GM12891 (cell line): Measurements from ENCODE around the gene GIT1.

Source experiments
- PAX5 ChIP-seq: IDR thresholded peaks from 2 replicates; pipeline ENCODE4 v1.6.1; 2011; ENCODE audit warnings: low read length, moderate library complexity, mild to moderate bottlenecking; ENCODE audit not compliant: insufficient read depth, severe bottlenecking
- POLR2A ChIP-seq: IDR thresholded peaks from 2 replicates; pipeline ENCODE4 v1.6.1; 2011; ENCODE audit warnings: low read depth, low read length, control low read depth
- POLR2AphosphoS5 ChIP-seq: IDR thresholded peaks from 2 replicates; pipeline ENCODE4 v1.6.1; 2011; ENCODE audit warnings: low read depth, low read length, control low read depth
- SPI1 ChIP-seq: IDR thresholded peaks from 2 replicates; pipeline ENCODE4 v1.6.1; 2011; ENCODE audit warnings: low read depth, low read length, control low read depth
- TAF1 ChIP-seq: IDR thresholded peaks from 2 replicates; pipeline ENCODE4 v1.6.1; 2011; ENCODE audit warnings: low read depth, low read length, control low read depth

- TF ChIP-seq POLR2A (no peak), SPI1 (peak; percentile 75), POLR2AphosphoS5 (no peak), TAF1 (no peak), PAX5 (no peak)
Observed at GRCh38 chr17:29557739-29558116, 31.7 kb downstream of the GIT1 start.
